GM19023 (cell line): ENCODE results near the gene PDIA5.

Experiments used
- ATAC-seq: cut with Tn5 transposase; IDR thresholded peaks from one replicate; pipeline ENCODE4 v1.9.1; 2021; ENCODE audit warnings: mild to moderate bottlenecking, moderate library complexity; ENCODE audit not compliant: unreplicated experiment

PDIA5 gene

GRCh38 chr3:123113889-123114450, 47.1 kb downstream of the PDIA5 start:
- no peak for ATAC-seq

- no peak for ATAC-seq
These were observed 49.3 kb downstream of the PDIA5 start for GRCh38 chr3:123116116-123116515.

GRCh38 chr3:123119388-123119787, 52.6 kb downstream of the PDIA5 start:
- ATAC-seq: no peak

- no peak for ATAC-seq
These were observed 53.0 kb downstream of the PDIA5 start for GRCh38 chr3:123119802-123120201.

- ATAC-seq: no peak
These were observed 53.7 kb downstream of the PDIA5 start for GRCh38 chr3:123120573-123120972.

GRCh38 chr3:123122057-123122456, 55.2 kb downstream of the PDIA5 start:
- no peak for ATAC-seq

GRCh38 chr3:123122525-123123315, 55.9 kb downstream of the PDIA5 start:
- ATAC-seq: no peak

- no peak for ATAC-seq
These were observed 57.1 kb downstream of the PDIA5 start for GRCh38 chr3:123123716-123124616.

GRCh38 chr3:123124971-123125370, 58.1 kb downstream of the PDIA5 start:
- ATAC-seq: no peak

GRCh38 chr3:123126031-123126430, 59.2 kb downstream of the PDIA5 start:
- no peak for ATAC-seq

- no peak for ATAC-seq
These were observed 59.8 kb downstream of the PDIA5 start for GRCh38 chr3:123126653-123127052.

GRCh38 chr3:123129092-123129491, 62.3 kb downstream of the PDIA5 start:
- ATAC-seq: no peak

GRCh38 chr3:123129532-123129931, 62.7 kb downstream of the PDIA5 start:
- ATAC-seq: no peak

- no peak for ATAC-seq
These were observed 63.4 kb downstream of the PDIA5 start for GRCh38 chr3:123130079-123130750.

GRCh38 chr3:123134671-123135070, 67.8 kb downstream of the PDIA5 start:
- no peak for ATAC-seq

- ATAC-seq: no peak
These were observed 70.2 kb downstream of the PDIA5 start for GRCh38 chr3:123137001-123137400.

- no peak for ATAC-seq
These were observed 72.1 kb downstream of the PDIA5 start for GRCh38 chr3:123138839-123139444.

- no peak for ATAC-seq
These were observed 72.7 kb downstream of the PDIA5 start for GRCh38 chr3:123139522-123139921.

GRCh38 chr3:123140550-123140949, 73.7 kb downstream of the PDIA5 start:
- no peak for ATAC-seq

GRCh38 chr3:123141276-123141675, 74.5 kb downstream of the PDIA5 start:
- ATAC-seq: no peak
